ENCODE data around the gene GNL2.

The GNL2 gene

GRCh38 chr1:37517569-37517968 lies 78.2 kb downstream of the GNL2 start:
- no peak for DNase-seq (ENCODE audit: low spot score)

Small RNA genes within 50 kb of the gene (small RNA-seq; reads per million reads assigned to genes)
- 0 to 0.04 reads per million in 2 experiments for gene AL034379.1

All from SK-N-DZ (cell line).